C4-2B (cell line): ENCODE measurements around the gene NR6A1.
A peak's percentile ranks its signal among the peaks of the same experiment; 100 is the strongest.

Experiments used
- ZFX ChIP-seq: fragments of 450-650 bp; IDR thresholded peaks from 2 replicates; pipeline ENCODE4 v1.6.1; 2017
- TF ChIP-seq, protein P1 (sequence below): fragments of 450-650 bp; conservative IDR thresholded peaks from 2 replicates; pipeline ENCODE4 v1.5.1; 2017; ENCODE audit warnings: mild to moderate bottlenecking

DNA sequence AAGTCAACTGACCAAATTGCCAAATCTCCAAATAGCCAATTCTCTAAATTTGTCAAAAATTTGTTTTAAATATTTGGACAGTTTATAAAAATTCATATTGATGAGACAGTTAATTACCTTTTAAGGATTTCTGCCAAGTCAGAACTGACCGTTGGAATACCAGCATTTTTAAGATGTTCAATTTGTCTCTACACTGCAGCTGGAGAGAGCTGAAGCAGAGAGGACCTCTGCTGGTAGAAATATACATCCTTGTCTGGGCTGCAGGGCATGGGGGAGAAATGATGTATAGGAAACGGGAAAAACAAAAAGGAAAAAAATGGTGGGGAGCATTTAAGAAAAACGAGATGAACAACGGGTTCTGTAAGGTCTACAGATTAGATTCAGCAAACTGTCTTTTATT is 16.8 kb downstream of the NR6A1 start:
- TF ChIP-seq, protein P1, sequence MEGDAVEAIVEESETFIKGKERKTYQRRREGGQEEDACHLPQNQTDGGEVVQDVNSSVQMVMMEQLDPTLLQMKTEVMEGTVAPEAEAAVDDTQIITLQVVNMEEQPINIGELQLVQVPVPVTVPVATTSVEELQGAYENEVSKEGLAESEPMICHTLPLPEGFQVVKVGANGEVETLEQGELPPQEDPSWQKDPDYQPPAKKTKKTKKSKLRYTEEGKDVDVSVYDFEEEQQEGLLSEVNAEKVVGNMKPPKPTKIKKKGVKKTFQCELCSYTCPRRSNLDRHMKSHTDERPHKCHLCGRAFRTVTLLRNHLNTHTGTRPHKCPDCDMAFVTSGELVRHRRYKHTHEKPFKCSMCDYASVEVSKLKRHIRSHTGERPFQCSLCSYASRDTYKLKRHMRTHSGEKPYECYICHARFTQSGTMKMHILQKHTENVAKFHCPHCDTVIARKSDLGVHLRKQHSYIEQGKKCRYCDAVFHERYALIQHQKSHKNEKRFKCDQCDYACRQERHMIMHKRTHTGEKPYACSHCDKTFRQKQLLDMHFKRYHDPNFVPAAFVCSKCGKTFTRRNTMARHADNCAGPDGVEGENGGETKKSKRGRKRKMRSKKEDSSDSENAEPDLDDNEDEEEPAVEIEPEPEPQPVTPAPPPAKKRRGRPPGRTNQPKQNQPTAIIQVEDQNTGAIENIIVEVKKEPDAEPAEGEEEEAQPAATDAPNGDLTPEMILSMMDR: peak; percentile 64
- TF ChIP-seq ZFX: no peak
